Ammon's horn (tissue), 1 donor: Measurements from ENCODE around the gene TRIM9.
"Not testable (repeated sequence)": the region's sequence is repeated elsewhere in the genome, so short reads cannot be mapped to it uniquely, and the experiment has no call there.

Experiments used
- DNase-seq: peaks from one replicate; pipeline ENCODE4 v3.0.0-alpha.2; 2016; ENCODE audit warnings: low spot score

TRIM9 gene

DNA sequence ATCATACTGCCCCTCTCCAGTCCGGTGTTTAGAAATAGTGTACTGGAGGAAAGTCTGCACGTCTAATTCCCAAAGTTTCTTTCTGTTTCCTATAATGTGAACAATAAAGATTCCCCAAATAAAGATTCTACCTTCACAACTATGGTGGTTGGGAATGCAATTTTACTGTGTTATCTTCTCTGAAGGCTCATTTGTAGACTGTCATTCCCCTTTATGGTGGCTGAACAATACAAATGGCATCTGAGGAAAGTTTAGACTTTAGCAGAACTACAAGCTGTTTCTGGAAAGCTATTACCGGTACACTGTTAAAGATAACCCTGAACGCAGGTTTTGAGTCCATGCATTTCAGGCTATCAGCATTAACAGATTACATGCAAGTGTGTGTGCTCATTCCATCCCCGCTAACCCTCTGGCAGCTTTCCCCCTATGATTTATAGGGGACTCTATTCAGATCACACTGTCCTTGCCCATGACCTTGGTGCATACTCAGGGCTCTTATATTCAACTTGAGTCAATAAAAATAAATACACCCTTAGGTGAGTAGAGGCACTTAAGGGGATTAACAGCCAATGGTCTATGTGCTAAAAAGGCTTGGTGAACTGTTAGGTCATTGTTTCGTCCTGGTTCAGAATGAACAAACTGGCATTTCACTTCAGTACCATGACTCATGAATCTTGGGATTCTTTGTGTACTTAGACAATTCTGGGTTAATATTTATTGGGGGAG is 89.9 kb downstream of the TRIM9 start:
- DNase-seq: no peak

DNA sequence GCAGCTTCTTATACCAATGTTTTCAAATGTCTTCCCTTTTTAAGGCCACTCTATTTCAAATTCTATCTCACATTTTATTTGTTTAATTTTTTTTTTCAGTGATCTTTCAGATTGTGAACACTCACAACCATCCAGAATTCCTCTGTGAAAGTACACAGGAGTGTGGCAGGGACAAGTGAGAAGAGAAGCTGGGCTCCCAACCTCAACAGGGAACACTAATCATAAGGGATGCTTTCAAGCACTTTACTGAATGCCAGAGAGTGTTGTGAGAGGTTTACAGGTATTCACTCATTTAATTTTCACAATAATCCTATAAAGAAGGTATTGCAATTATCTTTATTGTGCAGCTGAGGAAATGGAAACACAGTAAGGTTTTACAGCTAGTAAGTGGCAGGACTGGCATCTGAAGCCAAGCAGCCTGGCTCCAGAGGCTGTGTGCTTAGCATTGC is 90.5 kb downstream of the TRIM9 start:
- DNase-seq: peak; percentile 48

DNA sequence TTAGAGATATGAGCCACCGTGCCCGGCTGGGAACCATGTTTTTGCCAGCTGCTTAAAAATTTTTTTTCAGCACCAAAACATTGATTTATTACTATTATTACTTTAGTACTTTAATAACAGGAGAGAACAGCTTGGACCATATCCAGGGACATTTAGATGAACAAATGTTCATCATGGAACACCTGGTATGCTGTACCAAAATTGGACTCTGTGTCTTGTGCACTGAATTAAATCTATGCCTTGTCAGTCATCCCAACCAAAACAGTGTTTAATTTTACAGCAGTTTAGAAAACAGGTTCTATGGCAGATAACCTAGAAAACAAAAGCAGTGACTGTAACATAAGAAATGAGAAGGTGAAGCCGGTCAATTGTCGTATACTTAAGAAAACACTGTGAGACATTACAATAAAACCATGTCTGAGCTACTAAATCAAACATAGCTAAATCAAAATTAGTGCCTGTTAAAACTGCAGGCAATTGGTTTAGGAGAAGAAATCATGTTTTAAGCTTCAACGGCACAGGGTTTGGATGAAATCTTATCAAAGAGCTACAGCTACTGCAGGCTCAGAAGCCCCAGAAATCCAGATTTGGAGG is 92.4 kb downstream of the TRIM9 start:
- no peak for DNase-seq

GRCh38 chr14:51000566-51000965 is 94.3 kb downstream of the TRIM9 start:
- no peak for DNase-seq

GRCh38 chr14:50999726-51000125 is 95.2 kb downstream of the TRIM9 start:
- DNase-seq: peak; percentile 61

GRCh38 chr14:50998612-50999011 is 96.3 kb downstream of the TRIM9 start:
- no peak for DNase-seq

DNA sequence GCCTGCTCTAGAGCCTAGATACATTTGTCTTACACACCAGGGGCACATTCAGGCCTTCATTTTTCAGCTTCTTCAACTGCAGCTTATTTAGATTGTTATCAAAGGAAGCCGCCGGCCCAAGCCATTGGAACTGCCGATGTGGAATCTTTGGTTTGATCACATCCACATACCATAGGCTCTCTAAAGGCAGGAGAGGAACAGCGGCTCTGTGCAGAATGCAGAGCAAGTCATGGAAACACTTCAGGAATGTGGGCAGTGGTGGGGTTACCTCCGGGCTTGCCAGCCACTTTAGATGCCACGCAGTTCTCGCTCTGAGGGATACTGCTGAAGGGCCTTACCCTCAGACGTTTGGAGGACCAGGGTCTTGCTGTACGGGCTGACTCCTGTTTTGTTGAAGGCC is 97.2 kb downstream of the TRIM9 start:
- no peak for DNase-seq

DNA sequence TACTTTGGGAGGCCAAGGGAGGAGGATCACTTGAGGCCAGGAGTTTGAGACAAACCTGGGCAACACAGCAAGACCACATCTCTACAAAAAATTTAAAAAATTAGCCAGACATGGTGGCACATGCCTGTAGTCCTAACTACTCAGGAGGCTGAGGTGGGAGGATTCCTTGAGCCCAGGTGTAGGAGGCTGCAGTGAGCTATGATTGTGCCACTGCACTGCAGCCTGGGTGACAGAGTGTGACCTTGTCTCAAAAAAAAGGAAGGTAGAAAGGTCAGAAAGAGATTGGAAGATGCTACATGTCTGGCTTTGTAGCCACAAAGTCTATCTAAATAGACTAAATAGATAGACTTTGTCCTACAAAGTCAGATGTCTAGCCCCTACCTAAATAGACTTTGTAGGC is 100.7 kb downstream of the TRIM9 start:
- not testable (repeated sequence) for DNase-seq

- DNase-seq: peak; percentile 44
Observed at GRCh38 chr14:50985859-50986331, 109.0 kb downstream of the TRIM9 start.

GRCh38 chr14:50985124-50985858 is 109.6 kb downstream of the TRIM9 start:
- peak; percentile 65 for DNase-seq

- DNase-seq: no peak
Observed at GRCh38 chr14:50984036-50984710, 110.7 kb downstream of the TRIM9 start.

DNA sequence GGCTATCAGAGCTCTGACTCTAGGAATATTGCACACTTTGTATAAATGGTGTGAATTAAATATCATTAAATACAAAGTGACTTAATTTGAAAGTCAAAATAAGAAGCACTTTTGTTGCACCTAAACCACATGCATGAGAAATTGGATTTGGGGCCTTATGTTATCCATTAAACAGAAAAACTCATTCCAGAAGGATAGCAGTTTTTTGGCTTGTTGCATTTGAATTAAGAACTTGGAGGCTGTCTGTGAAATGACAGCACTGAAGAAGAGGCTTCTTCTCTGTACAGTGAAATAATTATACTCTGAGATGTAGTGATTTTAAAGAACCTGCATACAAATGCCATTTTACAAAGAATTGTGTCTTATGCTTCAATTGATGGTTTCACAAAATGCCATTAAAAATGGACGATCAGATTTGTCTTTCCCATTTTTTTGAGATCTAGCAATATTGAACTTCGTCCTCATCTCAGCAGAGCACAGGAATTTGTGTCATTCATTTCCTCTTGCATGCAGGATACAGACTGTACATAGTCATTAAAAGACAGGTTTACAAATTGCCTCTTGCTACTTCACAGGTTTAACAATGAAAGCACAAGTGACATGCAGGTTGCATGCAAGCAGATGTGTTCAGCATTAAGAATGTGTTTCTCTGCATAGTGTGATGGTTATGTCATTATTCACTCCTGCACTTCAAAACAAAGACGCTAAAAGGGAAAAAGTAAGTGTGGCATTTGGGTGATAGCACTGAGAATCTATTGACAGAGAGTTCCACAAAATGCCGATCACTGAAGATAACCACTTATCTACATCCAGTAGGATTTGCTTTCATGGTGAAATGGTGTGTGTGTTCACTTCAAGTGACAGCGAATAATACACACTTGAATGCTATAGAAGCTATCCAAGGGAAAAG is 114.7 kb downstream of the TRIM9 start:
- DNase-seq: no peak

DNA sequence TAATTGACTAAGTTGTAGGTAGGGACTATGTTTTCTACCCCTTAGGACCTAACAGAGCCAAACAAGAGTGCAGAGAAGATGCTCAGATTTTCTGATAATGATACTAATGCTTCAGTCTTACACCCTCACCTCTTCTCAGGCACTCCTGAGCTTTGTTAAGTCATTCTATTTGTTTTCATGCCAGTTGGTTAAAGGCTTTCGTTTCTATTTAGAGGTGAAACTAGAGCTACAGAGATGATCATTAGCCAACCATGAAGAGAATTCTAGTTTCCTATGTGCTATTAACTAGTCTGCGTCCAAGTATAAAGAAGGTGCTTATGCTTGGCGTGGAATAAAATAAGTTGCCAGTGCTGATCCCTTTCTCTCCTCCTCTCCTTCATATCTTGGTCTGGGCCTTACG is 116.0 kb downstream of the TRIM9 start:
- no peak for DNase-seq

GRCh38 chr14:50978529-50978871 is 116.4 kb downstream of the TRIM9 start:
- no peak for DNase-seq

DNA sequence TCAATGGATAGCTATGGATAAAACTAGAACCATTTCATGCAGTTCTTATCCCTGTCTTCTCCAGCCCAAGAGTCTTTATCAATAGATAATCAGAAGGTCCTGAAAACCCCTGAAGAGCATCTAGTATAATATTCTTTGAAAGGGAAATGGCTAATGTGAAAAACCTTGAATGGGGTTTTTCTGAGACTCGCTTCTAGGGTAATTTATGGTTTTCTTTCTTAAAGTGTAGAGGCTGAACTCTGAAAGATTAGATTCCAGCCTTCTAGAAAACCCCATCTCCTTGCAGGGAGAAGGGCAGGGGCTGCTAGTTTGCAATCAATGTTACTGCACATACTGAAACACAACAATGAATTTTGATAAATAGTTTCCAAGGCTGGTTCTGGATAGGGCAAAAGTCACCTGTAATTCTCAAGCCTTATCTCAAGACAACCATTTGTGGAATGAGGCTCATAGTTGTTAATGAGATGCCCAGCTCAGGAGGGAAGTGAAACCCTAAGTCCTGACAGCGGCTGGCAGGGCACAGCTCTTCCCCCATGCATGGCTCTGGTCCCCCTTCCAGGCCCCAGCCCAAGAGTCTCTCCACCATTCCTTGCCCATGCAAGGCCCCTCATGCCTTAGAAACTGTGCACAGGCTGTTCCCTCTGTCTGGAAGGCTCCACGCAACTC is 116.9 kb downstream of the TRIM9 start:
- DNase-seq: peak; percentile 24

- DNase-seq: no peak
Observed at GRCh38 chr14:50974118-50974517, 120.8 kb downstream of the TRIM9 start.

DNA sequence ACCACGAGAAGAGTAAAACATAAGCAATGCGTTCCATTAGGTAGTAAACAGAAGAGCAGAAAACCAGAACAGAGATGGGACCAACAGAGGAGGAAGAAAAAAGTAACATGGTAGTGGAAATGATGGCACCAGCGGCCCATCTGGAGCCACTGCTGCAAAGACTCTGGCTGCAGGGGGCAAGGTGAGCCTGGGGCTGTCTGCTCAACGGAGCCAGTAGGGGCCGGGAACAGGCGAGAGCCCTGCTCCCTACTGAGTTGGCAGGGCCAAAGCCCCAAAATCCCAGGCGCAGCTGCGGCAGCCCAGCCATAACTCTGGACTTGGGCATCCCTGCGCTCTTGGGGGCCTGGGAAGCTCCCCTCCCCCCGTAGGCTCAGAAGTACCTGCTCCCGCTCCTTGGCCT is 122.2 kb downstream of the TRIM9 start:
- no peak for DNase-seq

DNA sequence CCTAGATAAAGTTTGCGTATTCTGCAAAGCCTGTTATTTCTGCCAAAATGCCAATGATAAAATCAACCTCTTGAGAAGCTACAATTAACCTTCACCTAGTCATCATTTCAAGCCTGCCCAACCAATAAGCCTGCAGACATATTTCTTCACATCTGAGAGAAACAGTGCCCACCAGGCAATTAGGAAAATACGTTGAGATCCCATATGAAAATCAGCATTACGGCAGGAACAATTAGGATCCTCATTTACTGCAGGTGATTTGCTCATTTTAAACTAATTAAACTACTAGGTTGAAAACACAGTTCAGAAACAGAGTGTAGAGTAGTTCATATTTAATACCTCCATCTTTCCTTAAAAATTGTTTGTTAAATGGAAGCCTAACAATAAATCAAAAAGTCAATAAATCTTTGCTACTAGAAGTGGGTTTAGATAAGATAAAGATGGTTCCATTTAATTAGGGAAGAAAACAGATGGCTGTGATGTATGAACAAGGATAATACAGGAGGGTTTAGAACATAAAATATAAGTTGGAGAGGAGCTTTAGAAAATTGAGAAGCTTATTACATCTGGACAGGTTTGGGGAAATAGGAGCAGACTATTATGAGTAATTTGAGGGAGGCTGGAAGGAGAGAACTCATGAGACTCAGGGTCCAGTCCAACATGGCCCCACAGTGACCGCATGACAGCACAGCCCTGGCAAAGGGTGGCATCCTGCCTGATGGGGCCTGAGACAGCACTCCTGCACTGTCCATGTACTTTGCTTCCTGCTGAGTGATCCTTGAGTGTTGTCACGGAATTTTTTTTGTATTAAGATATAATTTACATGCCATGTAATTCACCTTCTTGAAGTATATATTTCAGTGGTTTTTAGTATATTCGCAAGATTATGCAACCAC is 123.8 kb downstream of the TRIM9 start:
- DNase-seq: no peak

DNA sequence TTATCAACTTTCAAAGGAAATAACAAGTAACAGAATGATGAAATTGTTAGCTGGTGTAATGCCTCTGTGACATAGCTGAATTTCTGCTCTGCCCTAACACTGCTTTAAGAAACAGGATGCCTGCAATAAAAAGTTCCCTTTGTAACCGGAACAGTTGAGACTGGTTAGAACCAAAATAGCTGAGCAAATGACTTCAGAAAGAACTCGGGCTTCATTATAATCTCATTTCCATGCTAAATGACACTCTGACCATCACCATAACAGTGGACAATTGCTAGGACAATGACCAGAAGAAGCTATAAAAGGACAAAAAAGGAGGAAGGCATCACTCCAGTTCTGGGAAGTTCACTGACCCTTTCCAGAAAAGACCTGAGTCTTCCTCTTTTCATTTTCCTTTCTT is 127.1 kb downstream of the TRIM9 start:
- no peak for DNase-seq

DNA sequence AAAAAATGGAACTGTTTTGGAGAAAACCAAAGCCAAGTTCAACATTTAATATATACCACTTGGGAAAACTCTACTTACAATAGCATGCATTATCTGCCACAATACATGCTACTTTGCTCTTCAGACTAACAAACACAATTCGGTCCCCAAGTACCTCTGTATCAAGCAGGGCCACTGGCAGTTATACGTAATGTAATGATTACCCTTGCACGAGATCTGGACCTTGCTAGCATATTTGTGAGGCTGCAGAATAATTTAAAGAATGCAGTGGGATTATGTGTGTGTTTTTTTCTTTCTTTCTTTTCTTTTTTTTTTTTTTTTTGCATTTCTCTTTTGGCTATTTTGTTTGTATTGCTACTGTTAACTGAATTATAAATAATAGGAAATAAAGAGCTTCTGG is 127.8 kb downstream of the TRIM9 start:
- no peak for DNase-seq
